ENCODE results near the gene MAP3K14.

GRCh38 chr17:45287526-45288500 is 29.0 kb downstream of the MAP3K14 start:
- TF ChIP-seq CTCF (conservative IDR thresholded peaks at IDR 0.05 in 1 of 2, IDR thresholded peaks at IDR 0.05 in 1 of 2; ENCODE audit: low read depth in 1 of 2, low read length in 2 of 2) = no peak
- TF ChIP-seq EZH2 (IDR thresholded peaks at IDR 0.05; ENCODE audit: low read length, missing control alignments) = no peak
